ENCODE measurements around the gene SPNS1. TPM values are rescaled to one million over a fixed set of nuclear protein-coding genes. Genes with fewer than 3 reads are reported as not detected.

Gene SPNS1
- total and polyA plus RNA-seq, 8 donors, result 12.6 to 57.6 (median 15.2) TPM

DNA sequence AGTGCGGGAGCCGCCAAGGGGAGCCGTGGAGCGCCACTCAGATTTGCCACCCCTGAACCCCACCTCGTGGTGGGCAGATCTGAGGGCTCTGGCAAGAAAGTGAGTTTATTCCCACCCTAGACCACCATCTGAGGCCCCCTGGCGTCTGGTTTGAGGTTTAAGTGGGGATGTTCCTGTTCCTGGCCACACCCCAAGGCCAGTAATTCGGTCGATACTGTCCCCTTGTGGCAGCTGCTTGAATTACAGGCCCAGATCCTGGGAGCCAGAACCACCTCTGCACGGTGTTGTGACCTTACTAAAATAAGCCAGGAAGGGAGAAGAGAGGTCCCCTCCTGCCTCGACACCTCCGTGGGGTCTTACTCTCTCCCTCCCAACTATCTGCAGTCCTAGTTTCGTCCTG, 6.9 kb downstream of the SPNS1 start:
- DNase-seq (peak in 1 of 6 donors; percentile 25), ATAC-seq (no peak)
- 81 to 82% methylated on average over 12 of the region's 12 CpGs for WGBS, 2 donors

DNA sequence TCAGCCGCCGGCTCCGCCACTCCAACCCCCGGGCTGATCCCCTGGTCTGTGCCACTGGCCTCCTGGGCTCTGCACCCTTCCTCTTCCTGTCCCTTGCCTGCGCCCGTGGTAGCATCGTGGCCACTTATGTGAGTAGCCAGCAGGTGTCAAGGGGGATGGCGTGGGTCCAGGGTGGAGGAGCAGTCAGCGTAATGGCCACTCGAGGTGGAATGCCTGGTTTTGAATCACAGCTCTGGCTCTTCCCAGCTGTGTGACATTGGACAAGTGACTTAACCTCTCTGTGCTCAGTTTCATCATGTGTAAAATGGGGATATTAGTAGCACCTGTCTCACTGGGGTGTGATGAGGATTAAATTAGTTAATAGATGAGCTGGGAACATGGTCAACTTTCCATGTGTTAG, 7.8 kb downstream of the SPNS1 start:
- Histone ChIP-seq H3K9me3 (no peaks in the 10 kb centered on the region), H3K27me3 (no peaks in the 10 kb centered on the region), H3K36me3 (peaks cover 0 to 17% (median 0%) of the 10 kb centered on the region in 3 donors), H3K27ac (no peak overlapping the region), H3K4me1 (no peaks in the 10 kb centered on the region), H3K4me3 (no peak overlapping the region)
- intact Hi-C loops (cut with DNase I), result no loop called here
- TF ChIP-seq, protein P1, sequence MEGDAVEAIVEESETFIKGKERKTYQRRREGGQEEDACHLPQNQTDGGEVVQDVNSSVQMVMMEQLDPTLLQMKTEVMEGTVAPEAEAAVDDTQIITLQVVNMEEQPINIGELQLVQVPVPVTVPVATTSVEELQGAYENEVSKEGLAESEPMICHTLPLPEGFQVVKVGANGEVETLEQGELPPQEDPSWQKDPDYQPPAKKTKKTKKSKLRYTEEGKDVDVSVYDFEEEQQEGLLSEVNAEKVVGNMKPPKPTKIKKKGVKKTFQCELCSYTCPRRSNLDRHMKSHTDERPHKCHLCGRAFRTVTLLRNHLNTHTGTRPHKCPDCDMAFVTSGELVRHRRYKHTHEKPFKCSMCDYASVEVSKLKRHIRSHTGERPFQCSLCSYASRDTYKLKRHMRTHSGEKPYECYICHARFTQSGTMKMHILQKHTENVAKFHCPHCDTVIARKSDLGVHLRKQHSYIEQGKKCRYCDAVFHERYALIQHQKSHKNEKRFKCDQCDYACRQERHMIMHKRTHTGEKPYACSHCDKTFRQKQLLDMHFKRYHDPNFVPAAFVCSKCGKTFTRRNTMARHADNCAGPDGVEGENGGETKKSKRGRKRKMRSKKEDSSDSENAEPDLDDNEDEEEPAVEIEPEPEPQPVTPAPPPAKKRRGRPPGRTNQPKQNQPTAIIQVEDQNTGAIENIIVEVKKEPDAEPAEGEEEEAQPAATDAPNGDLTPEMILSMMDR (IDR thresholded peaks at IDR 0.05), result no peak
- FAIRE-seq (no peak), ATAC-seq (no peak), DNase-seq (peak in 2 of 6 donors; percentile 37 to 60)
- WGBS, 2 donors, result 91 to 97% methylated on average over 10 of the region's 10 CpGs

More for the DNA sequence above, 6.9 kb downstream of the SPNS1 start:
- TF ChIP-seq, protein P1 (IDR thresholded peaks at IDR 0.05), result peak in 1 of 4 donors; percentile 30
- Histone ChIP-seq H3K27ac (no peak overlapping the region), H3K27me3 (no peaks in the 10 kb centered on the region), H3K4me1 (no peaks in the 10 kb centered on the region), H3K9me3 (no peaks in the 10 kb centered on the region), H3K36me3 (peaks cover 0 to 11% (median 0%) of the 10 kb centered on the region in 3 donors), H3K4me3 (no peak overlapping the region)
- intact Hi-C loops (cut with DNase I), result no loop called here
- no peak for FAIRE-seq

DNA sequence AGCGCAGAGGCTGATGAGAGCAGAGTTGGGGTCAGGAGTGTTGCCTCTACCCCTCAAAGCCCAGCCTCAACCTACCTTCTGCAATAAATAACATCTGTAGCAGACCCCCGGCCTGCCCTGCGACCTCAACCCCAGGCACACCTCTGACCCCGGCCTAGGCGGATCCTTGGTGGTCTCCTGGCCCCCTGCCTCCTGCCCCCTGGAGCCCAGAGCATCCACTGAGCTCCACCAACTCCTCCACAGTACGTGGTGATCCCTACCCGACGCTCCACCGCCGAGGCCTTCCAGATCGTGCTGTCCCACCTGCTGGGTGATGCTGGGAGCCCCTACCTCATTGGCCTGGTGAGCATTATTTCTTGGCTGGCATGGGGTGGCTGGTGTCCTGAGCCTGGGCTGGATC, 8.4 kb downstream of the SPNS1 start:
- Histone ChIP-seq H3K36me3 (peaks cover 0 to 17% (median 0%) of the 10 kb centered on the region in 3 donors), H3K4me1 (no peaks in the 10 kb centered on the region), H3K27ac (no peak overlapping the region), H3K9me3 (no peaks in the 10 kb centered on the region), H3K27me3 (no peaks in the 10 kb centered on the region), H3K4me3 (no peak overlapping the region)
- intact Hi-C loops (cut with DNase I), result no loop called here
- 89 to 93% methylated on average over 11 of the region's 11 CpGs for WGBS, 2 donors
- DNase-seq (peak in 1 of 6 donors; percentile 52), FAIRE-seq (no peak), ATAC-seq (no peak)
- TF ChIP-seq, protein P1 (IDR thresholded peaks at IDR 0.05), result no peak

DNA sequence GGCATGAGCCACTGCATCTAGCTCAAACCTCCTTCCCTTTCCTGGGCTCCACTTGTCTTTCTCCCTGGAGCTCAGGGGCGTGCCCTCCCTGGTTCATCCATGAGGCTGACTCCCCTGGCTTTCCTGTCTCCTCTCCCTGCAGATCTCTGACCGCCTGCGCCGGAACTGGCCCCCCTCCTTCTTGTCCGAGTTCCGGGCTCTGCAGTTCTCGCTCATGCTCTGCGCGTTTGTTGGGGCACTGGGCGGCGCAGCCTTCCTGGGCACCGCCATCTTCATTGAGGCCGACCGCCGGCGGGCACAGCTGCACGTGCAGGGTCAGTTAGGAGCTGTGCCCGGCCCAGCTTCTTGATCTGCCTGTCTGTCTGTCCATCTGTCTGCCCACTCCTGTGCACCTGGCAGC, 9.1 kb downstream of the SPNS1 start:
- peaks cover 0 to 17% (median 0%) of the 10 kb centered on the region in 3 donors for H3K36me3 ChIP-seq
- FAIRE-seq (no peak), DNase-seq (peak in 1 of 6 donors; percentile 49), ATAC-seq (no peak)
- H3K27me3 ChIP-seq, result no peaks in the 10 kb centered on the region
- no peak overlapping the region for H3K4me3 ChIP-seq
- no peaks in the 10 kb centered on the region for H3K9me3 ChIP-seq
- H3K27ac ChIP-seq, result no peak overlapping the region
- WGBS, 2 donors, result 95 to 96% methylated on average over 18 of the region's 18 CpGs
- no peaks in the 10 kb centered on the region for H3K4me1 ChIP-seq
- intact Hi-C loops (cut with DNase I), result no loop called here
- TF ChIP-seq, protein P1 (IDR thresholded peaks at IDR 0.05), result no peak

DNA sequence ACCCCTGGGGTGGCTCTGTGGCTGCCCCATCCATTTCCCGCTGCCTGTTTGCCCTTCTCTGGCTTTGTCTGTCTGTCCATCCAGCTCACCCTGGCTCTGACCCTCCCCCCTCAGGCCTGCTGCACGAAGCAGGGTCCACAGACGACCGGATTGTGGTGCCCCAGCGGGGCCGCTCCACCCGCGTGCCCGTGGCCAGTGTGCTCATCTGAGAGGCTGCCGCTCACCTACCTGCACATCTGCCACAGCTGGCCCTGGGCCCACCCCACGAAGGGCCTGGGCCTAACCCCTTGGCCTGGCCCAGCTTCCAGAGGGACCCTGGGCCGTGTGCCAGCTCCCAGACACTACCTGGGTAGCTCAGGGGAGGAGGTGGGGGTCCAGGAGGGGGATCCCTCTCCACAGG, 9.5 kb downstream of the SPNS1 start:
- DNase-seq (peak in 1 of 6 donors; percentile 75), FAIRE-seq (no peak), ATAC-seq (no peak)
- no peaks in the 10 kb centered on the region for H3K27me3 ChIP-seq
- peaks cover 0 to 17% (median 0%) of the 10 kb centered on the region in 3 donors for H3K36me3 ChIP-seq
- intact Hi-C loops (cut with DNase I), result no loop called here
- H3K4me3 ChIP-seq, result no peak overlapping the region
- H3K9me3 ChIP-seq, result no peaks in the 10 kb centered on the region
- H3K4me1 ChIP-seq, result no peaks in the 10 kb centered on the region
- H3K27ac ChIP-seq, result no peak overlapping the region
- TF ChIP-seq, protein P1 (IDR thresholded peaks at IDR 0.05), result no peak
- 81 to 85% methylated on average over 12 of the region's 12 CpGs for WGBS, 2 donors

All from pancreas (tissue), 10 donors.